HG02852 (cell line): ENCODE data around the gene RASAL2.

Source experiments
- ATAC-seq: cut with Tn5 transposase; IDR thresholded peaks from one replicate; pipeline ENCODE4 v1.9.1; 2021; ENCODE audit warnings: mild to moderate bottlenecking, moderate library complexity; ENCODE audit not compliant: unreplicated experiment

The RASAL2 gene

GRCh38 chr1:178483251-178483957 lies 389.5 kb downstream of the RASAL2 start:
- ATAC-seq = no peak

- ATAC-seq = no peak
Measured at GRCh38 chr1:178484698-178485225, 390.9 kb downstream of the RASAL2 start.

GRCh38 chr1:178485541-178485981 lies 391.7 kb downstream of the RASAL2 start:
- ATAC-seq = no peak

GRCh38 chr1:178486100-178487069 lies 392.5 kb downstream of the RASAL2 start:
- ATAC-seq = no peak

GRCh38 chr1:178487070-178487615 lies 393.2 kb downstream of the RASAL2 start:
- ATAC-seq = no peak

GRCh38 chr1:178488393-178488792 lies 394.5 kb downstream of the RASAL2 start:
- ATAC-seq = no peak

- ATAC-seq = no peak
Measured at GRCh38 chr1:178489399-178489798, 395.5 kb downstream of the RASAL2 start.

GRCh38 chr1:178490136-178490535 lies 396.2 kb downstream of the RASAL2 start:
- ATAC-seq = no peak

GRCh38 chr1:178490967-178491366 lies 397.1 kb downstream of the RASAL2 start:
- no peak for ATAC-seq

GRCh38 chr1:178491721-178492120 lies 397.8 kb downstream of the RASAL2 start:
- no peak for ATAC-seq

- no peak for ATAC-seq
Measured at GRCh38 chr1:178492341-178492740, 398.4 kb downstream of the RASAL2 start.

- ATAC-seq = no peak
Measured at GRCh38 chr1:178493301-178493741, 399.4 kb downstream of the RASAL2 start.

- ATAC-seq = no peak
Measured at GRCh38 chr1:178494569-178494971, 400.7 kb downstream of the RASAL2 start.

- no peak for ATAC-seq
Measured at GRCh38 chr1:178495158-178495557, 401.3 kb downstream of the RASAL2 start.

- ATAC-seq = no peak
Measured at GRCh38 chr1:178495741-178496409, 402.0 kb downstream of the RASAL2 start.

GRCh38 chr1:178496410-178497135 lies 402.7 kb downstream of the RASAL2 start, which contains the start of gene CLEC20A:
Gene CLEC20A, minus strand, starts transcription at chr1:178496964. Its CDS starts 25 bp downstream, at chr1:178496939.
- no peak for ATAC-seq

GRCh38 chr1:178497903-178498478 lies 404.1 kb downstream of the RASAL2 start:
- ATAC-seq = no peak

GRCh38 chr1:178498896-178499675 lies 405.2 kb downstream of the RASAL2 start:
- no peak for ATAC-seq
